ENCODE measurements around the gene GREB1.

DNA sequence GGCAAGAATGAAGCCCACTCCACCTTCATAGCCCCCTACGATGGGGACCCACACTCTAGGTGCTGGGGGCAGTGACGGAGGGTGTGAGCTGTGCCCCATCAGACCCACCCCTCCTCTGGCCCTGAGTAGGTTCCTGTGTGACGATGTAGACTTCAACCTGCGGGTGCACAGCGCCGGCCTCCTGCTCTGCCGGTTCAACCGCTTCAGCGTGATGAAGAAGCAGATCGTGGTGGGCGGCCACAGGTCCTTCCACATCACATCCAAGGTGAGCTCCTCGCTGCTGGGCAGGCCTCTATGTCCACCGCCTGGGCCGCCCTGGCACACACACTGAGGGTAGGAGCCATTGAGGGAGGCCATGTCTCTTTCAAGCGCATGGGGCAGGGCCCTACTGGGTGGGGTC lies 101.3 kb downstream of the GREB1 start:
- TF ChIP-seq, protein P1, sequence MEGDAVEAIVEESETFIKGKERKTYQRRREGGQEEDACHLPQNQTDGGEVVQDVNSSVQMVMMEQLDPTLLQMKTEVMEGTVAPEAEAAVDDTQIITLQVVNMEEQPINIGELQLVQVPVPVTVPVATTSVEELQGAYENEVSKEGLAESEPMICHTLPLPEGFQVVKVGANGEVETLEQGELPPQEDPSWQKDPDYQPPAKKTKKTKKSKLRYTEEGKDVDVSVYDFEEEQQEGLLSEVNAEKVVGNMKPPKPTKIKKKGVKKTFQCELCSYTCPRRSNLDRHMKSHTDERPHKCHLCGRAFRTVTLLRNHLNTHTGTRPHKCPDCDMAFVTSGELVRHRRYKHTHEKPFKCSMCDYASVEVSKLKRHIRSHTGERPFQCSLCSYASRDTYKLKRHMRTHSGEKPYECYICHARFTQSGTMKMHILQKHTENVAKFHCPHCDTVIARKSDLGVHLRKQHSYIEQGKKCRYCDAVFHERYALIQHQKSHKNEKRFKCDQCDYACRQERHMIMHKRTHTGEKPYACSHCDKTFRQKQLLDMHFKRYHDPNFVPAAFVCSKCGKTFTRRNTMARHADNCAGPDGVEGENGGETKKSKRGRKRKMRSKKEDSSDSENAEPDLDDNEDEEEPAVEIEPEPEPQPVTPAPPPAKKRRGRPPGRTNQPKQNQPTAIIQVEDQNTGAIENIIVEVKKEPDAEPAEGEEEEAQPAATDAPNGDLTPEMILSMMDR (IDR thresholded peaks at IDR 0.05), result no peak
- no peak for TF ChIP-seq POLR2A (IDR thresholded peaks at IDR 0.05)
